ENCODE measurements around the gene HPCAL1.

The HPCAL1 gene

GRCh38 chr2:10473121-10473756 lies 170.5 kb downstream of the HPCAL1 start:
- DNase-seq, result no peak

- DNase-seq, result no peak
Observed at GRCh38 chr2:10475221-10475722, 172.6 kb downstream of the HPCAL1 start.

- no peak for DNase-seq
Observed at GRCh38 chr2:10475811-10476660, 173.3 kb downstream of the HPCAL1 start.

GRCh38 chr2:10476723-10477442 lies 174.2 kb downstream of the HPCAL1 start:
- DNase-seq, result no peak
